ENCODE data around the gene TBC1D13.

The TBC1D13 gene

DNA sequence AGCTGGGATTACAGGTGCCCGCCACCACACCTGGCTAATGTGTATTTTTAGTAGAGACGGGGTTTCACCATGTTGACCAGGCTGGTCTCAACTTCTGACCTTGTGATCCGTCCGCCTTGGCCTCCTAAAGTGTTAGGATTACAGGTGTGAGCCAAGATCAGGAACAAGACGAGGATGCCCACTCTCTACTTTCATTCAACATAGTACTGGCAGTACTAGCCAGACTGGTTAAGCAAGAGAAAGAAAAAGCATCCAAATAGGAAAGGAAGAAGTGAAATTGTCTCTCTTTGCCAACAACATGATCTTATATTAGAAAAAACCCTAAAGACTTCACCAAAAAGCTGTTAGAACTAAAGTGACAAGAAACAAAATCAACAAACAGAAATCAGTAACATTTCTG, 23.8 kb downstream of the TBC1D13 start:
- no peak overlapping the region for H3K4me3 ChIP-seq (replicated peaks; ENCODE audit: insufficient read depth, low read length)
- no peak for DNase-seq (ENCODE audit: low read depth in 1 of 2, low spot score in 1 of 2)
- no peaks in the 10 kb centered on the region for H3K27me3 ChIP-seq (ENCODE audit: insufficient read depth, poor library complexity, severe bottlenecking)
- H3K27ac ChIP-seq (replicated peaks) = no peak overlapping the region
- TF ChIP-seq CTCF (IDR thresholded peaks at IDR 0.05; ENCODE audit: insufficient read depth, low read length) (no peak), POLR2AphosphoS5 (IDR thresholded peaks at IDR 0.05; ENCODE audit: low read depth) (no peak)
- TF ChIP-seq, protein P1, sequence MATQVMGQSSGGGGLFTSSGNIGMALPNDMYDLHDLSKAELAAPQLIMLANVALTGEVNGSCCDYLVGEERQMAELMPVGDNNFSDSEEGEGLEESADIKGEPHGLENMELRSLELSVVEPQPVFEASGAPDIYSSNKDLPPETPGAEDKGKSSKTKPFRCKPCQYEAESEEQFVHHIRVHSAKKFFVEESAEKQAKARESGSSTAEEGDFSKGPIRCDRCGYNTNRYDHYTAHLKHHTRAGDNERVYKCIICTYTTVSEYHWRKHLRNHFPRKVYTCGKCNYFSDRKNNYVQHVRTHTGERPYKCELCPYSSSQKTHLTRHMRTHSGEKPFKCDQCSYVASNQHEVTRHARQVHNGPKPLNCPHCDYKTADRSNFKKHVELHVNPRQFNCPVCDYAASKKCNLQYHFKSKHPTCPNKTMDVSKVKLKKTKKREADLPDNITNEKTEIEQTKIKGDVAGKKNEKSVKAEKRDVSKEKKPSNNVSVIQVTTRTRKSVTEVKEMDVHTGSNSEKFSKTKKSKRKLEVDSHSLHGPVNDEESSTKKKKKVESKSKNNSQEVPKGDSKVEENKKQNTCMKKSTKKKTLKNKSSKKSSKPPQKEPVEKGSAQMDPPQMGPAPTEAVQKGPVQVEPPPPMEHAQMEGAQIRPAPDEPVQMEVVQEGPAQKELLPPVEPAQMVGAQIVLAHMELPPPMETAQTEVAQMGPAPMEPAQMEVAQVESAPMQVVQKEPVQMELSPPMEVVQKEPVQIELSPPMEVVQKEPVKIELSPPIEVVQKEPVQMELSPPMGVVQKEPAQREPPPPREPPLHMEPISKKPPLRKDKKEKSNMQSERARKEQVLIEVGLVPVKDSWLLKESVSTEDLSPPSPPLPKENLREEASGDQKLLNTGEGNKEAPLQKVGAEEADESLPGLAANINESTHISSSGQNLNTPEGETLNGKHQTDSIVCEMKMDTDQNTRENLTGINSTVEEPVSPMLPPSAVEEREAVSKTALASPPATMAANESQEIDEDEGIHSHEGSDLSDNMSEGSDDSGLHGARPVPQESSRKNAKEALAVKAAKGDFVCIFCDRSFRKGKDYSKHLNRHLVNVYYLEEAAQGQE (IDR thresholded peaks at IDR 0.05; ENCODE audit: insufficient replicate concordance, low read depth) = no peak

GRCh38 chr9:128818099-128818838, 31.2 kb downstream of the TBC1D13 start, which contains the start of gene ENDOG:
ENDOG (plus strand) TSS chr9:128818500; CDS start chr9:128818685, 185 bp downstream.
- Histone ChIP-seq H3K27ac (replicated peaks) (peak within 1 kb of the TSS; percentile 73), H3K4me3 (replicated peaks; ENCODE audit: insufficient read depth, low read length) (peak within 1 kb of the TSS; percentile 63), H3K27me3 (ENCODE audit: insufficient read depth, poor library complexity, severe bottlenecking) (no peaks in the 10 kb centered on the region)
- TF ChIP-seq, protein P1 (IDR thresholded peaks at IDR 0.05; ENCODE audit: insufficient replicate concordance, low read depth) = peak; percentile 40
- TF ChIP-seq POLR2AphosphoS5 (IDR thresholded peaks at IDR 0.05; ENCODE audit: low read depth) (peak; percentile 74), GABPA (IDR thresholded peaks at IDR 0.05; ENCODE audit: low read depth) (no peak), CTCF (IDR thresholded peaks at IDR 0.05; ENCODE audit: insufficient read depth, low read length) (peak; percentile 100), SPI1 (IDR thresholded peaks at IDR 0.05; ENCODE audit: borderline replicate concordance, low read depth) (no peak)
- DNase-seq (ENCODE audit: low read depth in 1 of 2, low spot score in 1 of 2) = peak; percentile 92 to 98

DNA sequence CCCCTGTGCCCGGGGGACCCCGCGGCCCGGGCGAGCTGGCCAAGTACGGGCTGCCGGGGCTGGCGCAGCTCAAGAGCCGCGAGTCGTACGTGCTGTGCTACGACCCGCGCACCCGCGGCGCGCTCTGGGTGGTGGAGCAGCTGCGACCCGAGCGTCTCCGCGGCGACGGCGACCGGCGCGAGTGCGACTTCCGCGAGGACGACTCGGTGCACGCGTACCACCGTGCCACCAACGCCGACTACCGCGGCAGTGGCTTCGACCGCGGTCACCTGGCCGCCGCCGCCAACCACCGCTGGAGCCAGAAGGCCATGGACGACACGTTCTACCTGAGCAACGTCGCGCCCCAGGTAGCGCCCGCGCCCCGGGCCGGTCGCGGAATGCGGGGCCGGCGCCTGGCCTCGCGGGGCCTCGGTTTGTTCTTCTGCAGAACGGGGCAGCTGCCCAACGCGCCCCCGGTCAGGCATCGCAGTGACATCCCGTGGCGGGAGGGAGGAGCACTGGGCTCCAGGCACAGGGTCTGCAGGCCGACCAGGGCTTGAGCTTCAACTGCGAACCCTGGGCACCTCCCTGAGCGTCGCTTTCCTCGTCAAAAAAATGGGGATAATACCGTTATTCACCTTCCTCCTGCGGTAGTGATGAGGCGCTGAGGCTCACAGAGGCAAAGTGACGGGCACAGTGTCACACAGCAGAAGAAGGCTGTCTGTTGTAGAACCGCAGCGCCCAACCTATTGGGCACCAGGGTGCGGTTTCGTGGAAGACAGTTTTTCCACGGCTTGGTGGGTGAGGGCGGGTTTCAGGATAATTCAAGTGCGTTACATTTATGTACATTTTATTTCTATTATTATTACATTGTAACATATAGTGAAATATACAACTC, 32.0 kb downstream of the TBC1D13 start:
- TF ChIP-seq CTCF (IDR thresholded peaks at IDR 0.05; ENCODE audit: insufficient read depth, low read length) (no peak), SPI1 (IDR thresholded peaks at IDR 0.05; ENCODE audit: borderline replicate concordance, low read depth) (no peak), POLR2AphosphoS5 (IDR thresholded peaks at IDR 0.05; ENCODE audit: low read depth) (no peak; the same call in 1 of the 2 replicates), GABPA (IDR thresholded peaks at IDR 0.05; ENCODE audit: low read depth) (no peak)
- TF ChIP-seq, protein P1 (IDR thresholded peaks at IDR 0.05; ENCODE audit: insufficient replicate concordance, low read depth) = no peak
- peak in 1 of 2 experiments; percentile 46 for DNase-seq (ENCODE audit: low read depth in 1 of 2, low spot score in 1 of 2)
- Histone ChIP-seq H3K27me3 (ENCODE audit: insufficient read depth, poor library complexity, severe bottlenecking) (no peaks in the 10 kb centered on the region), H3K27ac (replicated peaks) (peak overlapping the region; percentile 52), H3K4me3 (replicated peaks; ENCODE audit: insufficient read depth, low read length) (peak overlapping the region; percentile 63)
